IPS DF 6.9 (cell line): ENCODE data around the gene SH3GLB1.

Source experiments
- DNase-seq: peaks from one replicate; pipeline ENCODE4 v3.0.0-alpha.2; 2013; ENCODE audit warnings: low read depth, low spot score
- H3K27ac ChIP-seq: one replicate; pipeline ENCODE4 v1.5.1; 2013; ENCODE audit warnings: low read length, control low read depth
- H3K27me3 ChIP-seq: 2 replicates; pipeline ENCODE4 v1.6.1; 2013; ENCODE audit warnings: mild to moderate bottlenecking, low read length; ENCODE audit not compliant: control insufficient read depth, insufficient read depth
- H3K36me3 ChIP-seq: 2 replicates; pipeline ENCODE4 v1.6.1; 2013; ENCODE audit warnings: low read length; ENCODE audit not compliant: control insufficient read depth, insufficient read depth
- H3K4me1 ChIP-seq: 2 replicates; pipeline ENCODE4 v1.6.1; 2013; ENCODE audit warnings: low read length; ENCODE audit not compliant: control insufficient read depth, insufficient read depth
- H3K4me3 ChIP-seq: 2 replicates; pipeline ENCODE4 v1.5.1; 2013; ENCODE audit warnings: mild to moderate bottlenecking, low read length
- H3K9me3 ChIP-seq: 2 replicates; pipeline ENCODE4 v1.6.1; 2013; ENCODE audit warnings: low read length, inconsistent platforms; ENCODE audit not compliant: control insufficient read depth, insufficient read depth
- WGBS: extraction: QIAGEN DNeasy Blood & Tissue Kit; methylation state at CpG from one replicate; pipeline ENCODE4 v1.1.7; 2013; ENCODE audit warnings: mixed read lengths, missing lambda C conversion rate; ENCODE audit not compliant: insufficient read length, insufficient coverage; 5-methylcytosine and 5-hydroxymethylcytosine counted together

Gene SH3GLB1

DNA sequence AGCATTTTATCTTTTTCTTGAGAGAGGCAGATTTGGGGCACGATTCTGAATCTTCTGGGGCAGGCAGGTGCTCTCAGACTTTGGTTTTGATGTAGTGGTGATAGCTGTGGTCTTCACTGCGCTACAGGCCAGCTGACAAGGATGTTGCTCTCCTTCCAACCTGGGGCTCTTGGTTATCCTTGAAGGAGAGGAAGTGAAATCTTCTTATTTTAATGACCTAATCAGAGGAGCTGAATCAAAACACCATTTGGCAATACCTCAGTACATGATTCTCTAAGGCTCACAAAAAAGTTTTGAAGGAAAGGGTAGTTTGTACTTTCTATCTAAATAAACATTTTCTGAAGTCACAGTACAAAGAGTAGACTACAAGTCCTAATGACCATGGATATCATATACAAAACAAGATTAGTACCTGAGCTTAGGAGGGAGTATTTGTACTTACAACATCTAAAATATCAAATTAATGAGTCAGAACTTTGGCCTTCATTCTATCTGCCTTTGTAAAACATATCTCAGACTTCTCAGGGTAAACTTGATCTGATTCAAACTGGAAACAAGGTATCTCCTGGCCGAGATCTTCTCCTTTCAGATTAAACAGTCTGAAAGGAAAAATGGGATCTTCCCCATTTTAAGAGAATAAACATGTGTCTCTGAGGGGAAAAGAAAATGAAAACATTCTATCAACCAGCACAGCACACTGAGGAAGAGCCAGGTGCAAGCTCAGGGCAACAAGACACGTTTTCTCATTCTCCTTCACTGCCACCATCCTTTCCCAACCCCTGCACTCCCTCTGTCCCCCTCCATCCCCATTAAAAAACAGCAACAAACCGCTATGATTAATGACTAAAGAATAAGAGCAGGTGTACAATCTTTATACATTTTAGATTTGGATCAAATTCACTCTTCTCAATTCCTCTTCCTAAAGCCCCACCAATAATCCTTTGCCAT lies 69.2 kb downstream of the SH3GLB1 start:
- no peaks in the 10 kb centered on the region for H3K27me3 ChIP-seq
- no peaks in the 10 kb centered on the region for H3K36me3 ChIP-seq
- H3K4me1 ChIP-seq, result no peaks in the 10 kb centered on the region
- WGBS, result no CpG with 5 or more reads among the region's 5 CpGs
- no peak overlapping the region for H3K27ac ChIP-seq
- DNase-seq, result no peak
- no peak overlapping the region for H3K4me3 ChIP-seq
- no peaks in the 10 kb centered on the region for H3K9me3 ChIP-seq

GRCh38 chr1:86774305-86775295 lies 70.2 kb downstream of the SH3GLB1 start:
- DNase-seq, result no peak
- Histone ChIP-seq H3K9me3 (no peaks in the 10 kb centered on the region), H3K36me3 (no peaks in the 10 kb centered on the region), H3K4me3 (no peak overlapping the region), H3K4me1 (no peaks in the 10 kb centered on the region), H3K27ac (no peak overlapping the region), H3K27me3 (no peaks in the 10 kb centered on the region)
- no CpG with 5 or more reads among the region's 11 CpGs for WGBS

DNA sequence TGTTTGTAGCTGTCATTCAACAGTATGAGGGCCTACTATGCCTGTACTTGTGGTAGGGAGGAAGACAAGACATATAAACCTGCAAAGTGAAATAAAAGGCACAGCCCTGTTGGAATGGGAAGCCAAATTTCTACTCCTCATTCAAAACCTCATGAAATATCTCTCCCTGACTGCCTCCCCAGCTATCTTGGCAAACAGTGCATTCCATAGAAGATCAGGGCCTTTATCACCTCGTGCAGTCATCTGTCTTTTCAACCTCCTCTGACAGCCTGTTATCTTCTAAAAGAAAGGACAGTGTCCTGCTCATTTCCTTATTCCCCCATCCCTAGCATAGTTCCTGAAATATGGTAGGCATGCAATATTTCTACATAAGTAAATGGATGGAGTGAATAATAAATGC lies 71.0 kb downstream of the SH3GLB1 start:
- Histone ChIP-seq H3K4me1 (no peaks in the 10 kb centered on the region), H3K27me3 (no peaks in the 10 kb centered on the region), H3K36me3 (no peaks in the 10 kb centered on the region), H3K27ac (no peak overlapping the region), H3K9me3 (no peaks in the 10 kb centered on the region), H3K4me3 (no peak overlapping the region)
- WGBS, result no CpG with 5 or more reads among the region's 1 CpG
- no peak for DNase-seq

DNA sequence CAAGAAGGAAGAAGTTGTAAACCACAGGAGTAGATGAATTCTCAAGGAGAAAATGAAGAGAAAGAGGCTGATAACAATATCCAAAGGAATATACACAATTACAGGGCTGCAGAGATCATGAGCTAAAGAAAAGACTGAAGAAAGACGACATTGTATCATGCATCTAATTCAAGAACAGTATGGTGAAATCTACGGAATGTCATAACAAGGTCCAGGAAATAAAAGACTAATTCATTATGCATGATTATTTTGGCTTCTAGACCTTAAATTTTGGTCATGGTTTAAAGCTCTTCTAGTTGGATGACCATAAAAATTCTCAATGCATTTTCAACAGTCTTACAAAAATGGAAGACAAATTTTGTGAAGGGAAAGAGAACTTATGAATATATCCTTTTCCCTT lies 71.7 kb downstream of the SH3GLB1 start:
- H3K27me3 ChIP-seq, result no peaks in the 10 kb centered on the region
- H3K4me3 ChIP-seq, result no peak overlapping the region
- no peaks in the 10 kb centered on the region for H3K36me3 ChIP-seq
- no peak for DNase-seq
- H3K27ac ChIP-seq, result no peak overlapping the region
- WGBS, result no CpG with 5 or more reads among the region's 2 CpGs
- H3K4me1 ChIP-seq, result no peaks in the 10 kb centered on the region
- H3K9me3 ChIP-seq, result no peaks in the 10 kb centered on the region

- no peaks in the 10 kb centered on the region for H3K27me3 ChIP-seq
- H3K4me1 ChIP-seq, result no peaks in the 10 kb centered on the region
- H3K9me3 ChIP-seq, result no peaks in the 10 kb centered on the region
- no peak overlapping the region for H3K27ac ChIP-seq
- H3K4me3 ChIP-seq, result no peak overlapping the region
- no peak for DNase-seq
- no CpG with 5 or more reads among the region's 2 CpGs for WGBS
- no peaks in the 10 kb centered on the region for H3K36me3 ChIP-seq
These were observed 74.3 kb downstream of the SH3GLB1 start for GRCh38 chr1:86778569-86779239.

DNA sequence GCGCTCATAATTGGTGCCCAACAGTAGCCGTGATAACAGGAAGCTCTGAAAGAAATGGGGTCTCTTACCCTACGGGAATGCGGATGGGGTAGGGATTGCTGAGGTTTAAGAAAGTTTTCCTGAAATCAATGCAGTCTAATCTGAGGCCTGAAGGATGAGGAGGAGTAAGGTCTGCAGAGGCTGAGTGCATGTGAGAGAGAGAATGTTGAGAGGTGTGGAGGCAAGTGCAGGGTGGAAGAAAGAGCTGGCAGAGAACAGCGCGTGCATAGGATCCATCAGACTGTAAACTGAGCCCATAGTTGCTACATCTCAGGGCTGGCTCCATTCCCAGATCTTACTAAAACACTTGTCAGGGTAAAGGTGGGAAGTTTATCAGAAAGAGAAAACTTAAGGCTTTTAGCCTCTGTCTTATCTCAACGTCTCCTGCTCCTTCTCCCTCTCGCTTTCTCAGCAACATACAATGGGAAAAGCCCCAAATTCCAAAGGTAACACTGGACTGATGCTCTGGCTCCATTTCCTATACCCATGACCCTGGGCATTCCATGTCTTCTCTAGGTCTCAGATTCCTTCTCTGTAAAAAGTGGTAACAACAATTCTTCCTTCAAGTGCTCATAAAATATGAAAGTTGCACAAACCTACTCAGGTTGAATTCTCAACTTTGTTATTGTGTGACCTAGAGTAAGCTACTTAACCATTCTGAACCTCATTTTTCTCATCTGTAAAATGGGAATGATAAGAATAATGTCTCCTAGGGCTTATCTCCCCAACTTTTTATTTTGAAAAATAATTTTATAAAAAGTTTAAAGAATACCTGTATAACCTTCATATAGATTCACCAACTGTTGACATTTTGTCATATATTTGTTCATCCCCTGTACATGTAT lies 75.2 kb downstream of the SH3GLB1 start:
- H3K36me3 ChIP-seq, result no peaks in the 10 kb centered on the region
- no peaks in the 10 kb centered on the region for H3K4me1 ChIP-seq
- no CpG with 5 or more reads among the region's 8 CpGs for WGBS
- DNase-seq, result no peak
- no peaks in the 10 kb centered on the region for H3K27me3 ChIP-seq
- H3K27ac ChIP-seq, result no peak overlapping the region
- H3K9me3 ChIP-seq, result no peaks in the 10 kb centered on the region
- H3K4me3 ChIP-seq, result no peak overlapping the region

- Histone ChIP-seq H3K27ac (no peak overlapping the region), H3K27me3 (no peaks in the 10 kb centered on the region), H3K9me3 (no peaks in the 10 kb centered on the region), H3K4me1 (no peaks in the 10 kb centered on the region), H3K4me3 (no peak overlapping the region), H3K36me3 (no peaks in the 10 kb centered on the region)
- no peak for DNase-seq
These were observed 78.1 kb downstream of the SH3GLB1 start for GRCh38 chr1:86782482-86782881.

GRCh38 chr1:86787621-86788020 lies 83.2 kb downstream of the SH3GLB1 start:
- Histone ChIP-seq H3K27ac (no peak overlapping the region), H3K4me1 (no peaks in the 10 kb centered on the region), H3K4me3 (no peak overlapping the region), H3K9me3 (no peaks in the 10 kb centered on the region), H3K36me3 (no peaks in the 10 kb centered on the region), H3K27me3 (no peaks in the 10 kb centered on the region)
- DNase-seq, result no peak

DNA sequence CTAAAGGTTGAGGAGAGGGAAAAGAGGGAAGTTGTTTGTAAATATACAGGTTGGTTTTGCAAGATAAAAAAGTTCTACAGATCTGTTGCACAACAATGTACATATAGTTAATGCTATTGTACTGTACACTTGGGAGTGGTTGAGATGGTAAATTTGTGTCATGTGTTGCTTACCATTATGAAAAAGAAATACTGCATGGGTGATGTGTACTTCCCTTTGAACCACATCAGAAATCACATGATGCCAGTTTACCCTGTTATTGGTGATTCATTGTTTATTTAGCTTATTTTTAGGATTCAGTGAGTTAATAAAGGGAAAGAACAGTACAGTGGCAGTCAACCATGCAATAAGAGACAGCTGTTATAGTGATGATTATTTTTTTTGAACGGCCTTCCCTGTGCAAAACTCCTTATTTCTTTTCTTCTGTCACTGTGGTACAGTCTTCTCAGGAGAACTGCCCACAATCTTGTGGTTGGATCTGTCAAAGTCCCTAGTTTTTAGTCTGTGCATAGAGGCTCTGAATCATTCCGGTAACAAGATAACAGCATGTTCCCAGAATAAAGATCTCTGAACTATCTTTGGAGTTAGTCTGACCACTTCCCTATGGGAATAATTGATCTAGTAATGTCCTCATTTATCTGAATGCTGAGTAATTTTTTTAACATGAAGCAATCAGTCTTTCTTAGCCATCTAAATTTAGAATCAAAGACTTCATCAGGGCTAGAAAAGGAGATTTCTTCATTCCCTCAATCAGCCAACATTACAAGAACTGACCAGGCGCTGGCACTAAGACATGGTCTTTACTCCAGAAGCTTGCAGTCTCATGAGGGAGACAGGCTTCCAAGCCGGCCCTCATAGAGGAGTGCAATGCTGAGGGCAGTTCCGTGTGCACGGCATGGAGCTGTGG lies 84.2 kb downstream of the SH3GLB1 start:
- no peak for DNase-seq
- H3K27ac ChIP-seq, result no peak overlapping the region
- H3K4me3 ChIP-seq, result no peak overlapping the region
- no peaks in the 10 kb centered on the region for H3K9me3 ChIP-seq
- no peaks in the 10 kb centered on the region for H3K27me3 ChIP-seq
- H3K4me1 ChIP-seq, result no peaks in the 10 kb centered on the region
- no CpG with 5 or more reads among the region's 6 CpGs for WGBS
- no peaks in the 10 kb centered on the region for H3K36me3 ChIP-seq
